GM12872 (cell line): ENCODE results near the gene TRMT2B.

ENCODE experiments used
- TF ChIP-seq, protein P1 (sequence below): IDR thresholded peaks from 3 replicates; pipeline ENCODE4 v1.5.1; 2011; ENCODE audit warnings: low read depth, mild to moderate bottlenecking, low read length, moderate library complexity; ENCODE audit not compliant: insufficient read depth

TRMT2B gene

DNA sequence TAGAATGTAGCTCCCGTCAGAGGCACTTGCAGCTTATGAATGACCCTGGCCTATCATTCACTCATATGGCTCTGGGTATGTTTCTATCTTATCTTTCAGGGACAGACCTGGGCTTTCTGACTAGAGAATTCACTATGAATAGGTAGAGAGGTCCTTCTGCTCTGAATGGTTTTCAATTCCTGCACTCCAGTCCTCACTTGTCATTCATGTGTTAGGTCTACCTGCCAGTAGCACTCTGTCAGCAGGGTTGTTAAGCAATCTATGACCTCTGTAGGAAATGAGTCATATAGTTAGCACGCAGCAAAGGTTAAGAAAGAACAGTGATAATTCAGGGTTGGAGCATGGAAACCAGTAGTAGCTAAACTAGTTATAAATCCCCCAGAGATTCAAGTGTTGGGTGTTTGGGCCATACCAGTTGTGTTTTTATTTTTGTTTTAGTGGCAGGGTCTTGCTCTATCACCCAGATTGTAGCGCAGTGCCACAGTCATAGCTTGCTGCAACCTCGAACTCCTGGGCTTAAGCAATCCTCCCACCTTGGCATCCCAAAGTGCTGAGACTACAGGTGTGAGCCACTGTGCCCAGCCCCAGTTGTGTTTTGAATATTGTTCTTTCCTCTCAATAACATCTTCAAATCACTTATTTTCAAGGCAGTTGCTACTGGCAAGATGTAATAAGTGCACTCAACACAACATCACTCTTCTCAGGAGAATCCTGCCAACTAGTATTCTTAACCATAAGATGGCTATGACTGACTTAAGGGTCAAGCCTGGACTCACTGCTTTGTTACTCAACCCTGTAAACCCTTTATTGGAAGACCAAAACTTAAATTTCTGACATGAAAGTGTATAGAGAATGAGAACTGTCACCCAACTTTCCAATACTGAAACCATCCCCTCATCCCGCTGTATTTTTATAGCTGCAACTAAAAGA, 57.3 kb downstream of the TRMT2B start:
- TF ChIP-seq, protein P1, sequence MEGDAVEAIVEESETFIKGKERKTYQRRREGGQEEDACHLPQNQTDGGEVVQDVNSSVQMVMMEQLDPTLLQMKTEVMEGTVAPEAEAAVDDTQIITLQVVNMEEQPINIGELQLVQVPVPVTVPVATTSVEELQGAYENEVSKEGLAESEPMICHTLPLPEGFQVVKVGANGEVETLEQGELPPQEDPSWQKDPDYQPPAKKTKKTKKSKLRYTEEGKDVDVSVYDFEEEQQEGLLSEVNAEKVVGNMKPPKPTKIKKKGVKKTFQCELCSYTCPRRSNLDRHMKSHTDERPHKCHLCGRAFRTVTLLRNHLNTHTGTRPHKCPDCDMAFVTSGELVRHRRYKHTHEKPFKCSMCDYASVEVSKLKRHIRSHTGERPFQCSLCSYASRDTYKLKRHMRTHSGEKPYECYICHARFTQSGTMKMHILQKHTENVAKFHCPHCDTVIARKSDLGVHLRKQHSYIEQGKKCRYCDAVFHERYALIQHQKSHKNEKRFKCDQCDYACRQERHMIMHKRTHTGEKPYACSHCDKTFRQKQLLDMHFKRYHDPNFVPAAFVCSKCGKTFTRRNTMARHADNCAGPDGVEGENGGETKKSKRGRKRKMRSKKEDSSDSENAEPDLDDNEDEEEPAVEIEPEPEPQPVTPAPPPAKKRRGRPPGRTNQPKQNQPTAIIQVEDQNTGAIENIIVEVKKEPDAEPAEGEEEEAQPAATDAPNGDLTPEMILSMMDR = no peak

DNA sequence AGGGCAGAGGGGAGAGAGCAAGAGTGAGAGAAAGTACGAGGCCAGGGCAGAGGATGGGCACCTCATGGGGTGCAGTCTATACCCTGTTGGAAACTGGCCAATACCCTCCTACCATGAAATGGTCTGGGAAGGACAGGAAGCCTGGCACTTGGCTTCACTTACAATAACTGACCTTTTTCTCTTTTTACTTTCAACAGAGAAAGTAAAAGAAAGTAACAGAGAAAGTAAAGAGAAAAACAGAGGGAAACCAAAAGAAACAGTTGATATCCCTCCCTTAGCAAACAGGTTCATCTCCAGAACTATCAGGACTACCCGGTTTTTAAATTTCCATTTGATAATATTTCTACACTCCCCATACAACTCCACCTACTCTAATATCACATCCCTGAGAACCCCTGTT, 61.8 kb downstream of the TRMT2B start:
- TF ChIP-seq, protein P1 = no peak

DNA sequence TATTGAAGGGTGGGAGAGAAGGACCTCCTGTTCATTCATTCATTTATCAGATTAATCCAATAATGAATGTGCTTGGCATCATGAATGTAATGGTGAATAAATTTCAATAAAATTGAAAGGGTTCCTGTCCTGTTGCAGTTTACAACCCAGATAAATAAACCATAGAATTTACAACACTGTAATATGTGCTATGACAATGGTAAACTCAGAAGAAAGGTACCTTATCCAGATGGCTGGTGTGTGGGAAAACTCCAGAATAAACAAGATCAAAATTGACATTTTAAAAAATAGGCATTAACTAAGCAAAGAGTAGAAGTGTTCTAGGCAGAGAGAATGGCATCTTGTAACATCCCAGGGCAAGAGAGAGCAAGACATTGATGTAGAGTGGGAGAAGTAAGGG, 67.1 kb downstream of the TRMT2B start:
- TF ChIP-seq, protein P1 = no peak

- TF ChIP-seq, protein P1 = no peak
Measured at GRCh38 chrX:100980608-100981497, 71.1 kb downstream of the TRMT2B start.

DNA sequence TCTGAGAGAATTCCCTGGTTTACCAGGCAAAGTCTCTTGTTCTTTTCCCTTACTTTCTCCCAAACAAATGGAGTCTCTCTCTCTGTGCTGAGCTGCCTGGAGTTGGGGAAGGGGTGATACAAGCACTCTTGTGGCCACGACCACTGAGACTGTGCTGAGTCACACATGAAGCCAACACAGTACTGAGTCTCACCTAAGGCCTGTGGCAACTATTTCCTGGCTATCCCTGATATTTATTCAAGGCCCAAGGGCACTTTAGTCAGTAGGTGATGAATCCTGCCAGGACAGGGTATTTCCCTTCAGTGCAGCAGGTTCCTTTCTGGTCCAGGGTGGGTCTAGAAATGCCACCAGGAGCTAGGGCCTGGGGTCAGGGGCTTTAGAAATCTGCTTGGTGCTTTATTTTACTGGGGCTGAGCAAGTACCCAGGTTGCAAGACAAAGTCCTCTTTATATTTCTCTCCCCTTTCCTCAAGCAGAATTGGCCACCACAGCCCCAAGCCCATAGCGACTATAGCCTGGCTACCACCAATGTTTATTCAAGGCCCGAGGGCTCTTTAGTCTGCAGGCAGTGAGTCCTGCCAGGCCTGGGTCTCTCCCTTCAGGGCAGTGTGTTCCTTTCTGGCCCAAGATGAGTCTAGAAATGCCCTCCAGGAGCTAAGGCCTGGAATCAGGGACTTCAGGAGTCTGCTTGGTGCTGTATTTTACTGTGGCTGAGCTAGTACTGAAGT, 71.9 kb downstream of the TRMT2B start:
- TF ChIP-seq, protein P1 = no peak

DNA sequence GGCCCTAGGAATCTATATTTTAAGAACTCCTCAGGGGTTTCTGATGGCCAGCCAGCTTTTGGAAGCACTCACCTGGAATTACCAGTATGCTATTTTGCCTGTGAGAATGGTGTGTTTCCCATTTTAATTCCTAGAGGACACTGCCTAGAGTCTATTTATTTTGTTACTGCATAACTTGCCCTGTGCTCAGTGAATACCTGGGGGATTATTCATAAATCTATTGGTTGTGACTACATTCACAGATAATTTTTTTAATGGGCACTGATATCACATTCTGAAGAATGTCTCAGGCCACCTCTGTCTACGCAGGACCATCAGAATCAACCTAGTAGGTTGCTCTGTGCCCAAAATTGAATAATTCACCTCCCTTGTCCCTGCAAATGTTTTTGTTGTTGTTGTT, 75.7 kb downstream of the TRMT2B start:
- TF ChIP-seq, protein P1 = no peak
